ENCODE measurements around the gene HMGB1. TPM values are rescaled to one million over a fixed set of nuclear protein-coding genes. Genes with fewer than 3 reads are reported as not detected.
A peak's percentile ranks its signal among the peaks of the same experiment; 100 is the strongest.

The HMGB1 gene
- total RNA-seq, 1 donor from 2014 or later: 856 TPM

DNA sequence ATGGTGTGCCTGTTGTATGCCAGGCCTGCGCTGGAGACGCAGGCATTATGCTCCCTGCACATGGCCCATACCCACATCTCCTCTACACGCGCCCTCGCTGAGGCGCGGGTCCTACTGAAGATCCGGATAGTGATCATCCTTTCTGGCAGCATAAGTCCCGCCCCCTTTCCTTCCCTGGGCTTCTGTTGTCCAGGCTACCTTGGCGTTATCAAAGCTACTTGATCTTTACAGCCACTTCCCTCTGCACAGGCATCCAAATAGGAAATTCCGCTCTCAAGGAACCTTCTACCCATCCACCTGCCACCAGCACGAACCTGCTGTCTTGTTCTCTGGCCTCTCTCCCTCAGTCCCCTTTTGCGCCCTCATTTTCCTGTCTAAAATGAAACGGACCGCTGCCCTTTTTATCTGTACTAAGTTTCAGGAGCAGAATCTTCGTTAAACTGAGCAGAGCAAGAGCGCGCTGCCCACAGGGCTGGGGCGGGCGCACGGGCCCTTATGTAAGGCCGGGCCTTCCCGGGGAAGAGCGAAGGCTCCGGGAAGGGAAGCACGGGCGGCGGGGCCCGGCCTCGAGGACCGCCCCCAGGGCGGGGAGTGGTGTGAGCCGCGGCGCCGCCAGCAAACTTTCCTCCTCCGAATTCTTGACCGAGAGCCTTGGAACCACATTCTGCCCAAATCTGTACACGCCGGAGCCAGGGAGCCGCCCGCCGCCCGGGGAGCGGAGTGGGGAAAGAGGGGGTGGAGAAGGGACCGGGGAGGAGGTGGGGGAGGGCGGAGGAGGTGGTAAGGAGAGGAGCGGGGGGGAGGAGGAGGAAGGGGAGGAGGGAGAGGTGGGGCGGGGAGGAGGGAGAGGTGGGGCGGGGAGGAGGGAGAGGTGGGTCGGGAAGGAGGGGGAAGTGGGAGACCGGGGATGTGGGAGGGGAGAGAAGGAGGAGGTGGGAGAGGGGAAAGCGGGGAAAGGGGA lies 44.4 kb downstream of the HMGB1 start:
- no peak for DNase-seq (ENCODE audit: low read depth)
- TF ChIP-seq, protein P1, sequence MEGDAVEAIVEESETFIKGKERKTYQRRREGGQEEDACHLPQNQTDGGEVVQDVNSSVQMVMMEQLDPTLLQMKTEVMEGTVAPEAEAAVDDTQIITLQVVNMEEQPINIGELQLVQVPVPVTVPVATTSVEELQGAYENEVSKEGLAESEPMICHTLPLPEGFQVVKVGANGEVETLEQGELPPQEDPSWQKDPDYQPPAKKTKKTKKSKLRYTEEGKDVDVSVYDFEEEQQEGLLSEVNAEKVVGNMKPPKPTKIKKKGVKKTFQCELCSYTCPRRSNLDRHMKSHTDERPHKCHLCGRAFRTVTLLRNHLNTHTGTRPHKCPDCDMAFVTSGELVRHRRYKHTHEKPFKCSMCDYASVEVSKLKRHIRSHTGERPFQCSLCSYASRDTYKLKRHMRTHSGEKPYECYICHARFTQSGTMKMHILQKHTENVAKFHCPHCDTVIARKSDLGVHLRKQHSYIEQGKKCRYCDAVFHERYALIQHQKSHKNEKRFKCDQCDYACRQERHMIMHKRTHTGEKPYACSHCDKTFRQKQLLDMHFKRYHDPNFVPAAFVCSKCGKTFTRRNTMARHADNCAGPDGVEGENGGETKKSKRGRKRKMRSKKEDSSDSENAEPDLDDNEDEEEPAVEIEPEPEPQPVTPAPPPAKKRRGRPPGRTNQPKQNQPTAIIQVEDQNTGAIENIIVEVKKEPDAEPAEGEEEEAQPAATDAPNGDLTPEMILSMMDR (conservative IDR thresholded peaks at IDR 0.05; ENCODE audit: low read depth, low read length): no peak
- H3K4me3 ChIP-seq (ENCODE audit: low read depth, low read length): peak overlapping the region; percentile 63

DNA sequence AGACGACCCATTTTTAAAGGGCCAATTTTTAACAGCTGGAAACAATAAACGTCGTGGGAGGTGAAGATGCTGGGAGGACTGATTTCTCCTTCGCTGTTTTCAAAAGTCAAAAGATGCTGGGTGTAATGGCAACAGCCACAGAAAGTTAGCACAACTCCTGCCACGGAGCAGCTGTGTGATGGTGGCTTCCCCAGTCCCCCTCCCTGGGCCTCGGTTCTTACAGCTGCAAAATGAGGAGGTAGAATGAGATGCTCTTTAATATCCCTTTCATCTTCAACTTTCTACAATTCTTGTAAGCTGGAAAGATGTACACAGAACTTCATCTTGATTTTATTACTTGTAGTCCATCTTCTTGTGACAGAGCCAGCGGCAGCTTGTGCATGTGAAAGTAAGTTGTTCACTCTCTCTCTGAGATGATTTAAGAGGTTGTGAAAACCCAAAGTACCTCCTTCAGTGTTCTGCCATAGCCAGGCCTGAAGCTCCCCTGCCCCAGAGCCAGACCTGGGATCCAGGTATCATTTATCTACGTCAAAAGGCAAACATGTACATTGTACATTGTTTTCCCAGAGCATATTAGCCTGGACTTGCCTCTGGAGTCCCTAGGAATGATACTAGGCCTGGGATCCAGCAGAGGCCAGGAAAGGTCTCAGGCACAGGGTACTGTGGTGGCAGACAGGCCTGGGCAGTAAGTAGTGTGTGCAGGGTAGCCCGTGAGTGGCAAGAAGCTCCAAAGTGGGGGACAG lies 46.8 kb downstream of the HMGB1 start:
- no peak overlapping the region for H3K4me3 ChIP-seq (ENCODE audit: low read depth, low read length)
- DNase-seq (ENCODE audit: low read depth): no peak
- TF ChIP-seq, protein P1 (conservative IDR thresholded peaks at IDR 0.05; ENCODE audit: low read depth, low read length): no peak

DNA sequence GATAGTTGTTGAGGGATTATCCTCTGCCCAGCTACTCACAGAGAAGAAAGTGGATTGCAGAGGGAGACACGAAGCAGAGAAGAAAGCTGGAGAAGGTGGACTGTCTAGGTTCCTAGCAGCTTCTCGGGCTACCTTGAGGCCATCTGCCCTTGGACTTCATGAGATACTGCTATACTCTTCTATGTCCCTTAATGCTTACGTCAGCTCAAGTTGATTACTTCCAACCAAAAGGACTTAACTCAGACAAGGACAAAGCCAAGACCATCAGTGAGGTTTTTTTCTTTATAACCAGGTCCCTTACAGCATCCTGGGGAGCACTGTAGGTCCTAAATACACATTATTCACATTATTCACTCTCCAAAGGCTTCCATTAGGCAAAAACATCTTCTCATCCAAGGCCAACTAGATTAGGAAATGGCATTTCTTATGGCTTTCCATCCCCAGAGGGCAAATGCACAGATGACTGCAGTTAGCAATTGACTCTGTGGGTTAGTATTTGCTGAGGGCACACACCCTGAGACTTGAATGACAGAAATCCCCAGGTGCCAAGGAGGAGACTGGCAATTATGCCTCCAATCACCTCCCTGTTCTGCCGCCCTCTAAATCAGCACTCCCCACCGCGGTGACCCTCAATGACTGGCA lies 47.5 kb downstream of the HMGB1 start:
- H3K4me3 ChIP-seq (ENCODE audit: low read depth, low read length): no peak overlapping the region
- DNase-seq (ENCODE audit: low read depth): no peak
- TF ChIP-seq, protein P1 (conservative IDR thresholded peaks at IDR 0.05; ENCODE audit: low read depth, low read length): no peak

DNA sequence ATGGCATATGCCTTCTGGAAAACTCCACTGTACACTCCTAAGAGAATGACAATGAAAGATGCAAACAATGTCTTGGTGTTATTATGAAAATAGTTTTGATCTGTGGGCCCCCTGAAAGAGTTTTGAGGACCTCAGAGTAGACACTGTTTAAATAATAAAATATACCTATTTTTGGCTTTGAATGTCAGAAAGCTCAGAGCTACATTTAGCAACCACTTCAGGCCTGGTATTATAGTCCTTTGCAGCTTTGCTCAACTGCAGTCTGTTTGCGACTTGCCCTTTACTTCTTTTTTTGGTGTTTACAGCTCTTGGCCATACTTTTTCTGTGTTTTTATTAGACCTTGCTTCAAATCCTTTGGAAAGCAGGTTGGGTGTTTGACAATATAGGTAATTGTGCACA lies 49.3 kb downstream of the HMGB1 start:
- TF ChIP-seq, protein P1 (conservative IDR thresholded peaks at IDR 0.05; ENCODE audit: low read depth, low read length): no peak
- DNase-seq (ENCODE audit: low read depth): no peak
- H3K4me3 ChIP-seq (ENCODE audit: low read depth, low read length): no peak overlapping the region

DNA sequence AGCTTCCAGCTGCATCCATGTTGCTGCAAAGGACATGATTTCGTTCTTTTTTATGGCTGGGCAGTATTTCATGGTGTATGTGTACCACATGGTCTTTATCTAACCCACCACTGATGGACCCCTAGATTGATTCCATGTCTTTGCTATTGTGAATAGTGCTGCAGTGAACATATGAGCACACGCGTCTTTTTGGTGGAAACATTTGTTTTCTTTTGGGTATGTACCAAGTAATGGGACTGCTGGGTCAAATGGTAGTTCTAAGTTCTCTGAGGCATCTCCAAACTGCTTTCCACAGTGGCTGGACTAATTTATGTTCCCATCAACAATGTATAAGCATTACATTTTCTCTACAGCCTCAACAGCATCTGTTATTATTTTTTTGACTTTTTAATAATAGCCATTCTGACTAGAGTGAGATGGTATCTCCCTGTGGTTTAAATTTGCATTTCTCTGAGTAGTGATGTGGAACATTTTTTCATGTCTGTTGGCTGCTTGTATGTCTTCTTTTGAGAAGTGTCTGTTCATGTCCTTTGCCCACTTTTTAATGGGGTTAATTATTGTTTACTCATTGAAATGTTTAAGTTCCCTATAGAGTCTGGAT lies 50.2 kb downstream of the HMGB1 start:
- TF ChIP-seq, protein P1 (conservative IDR thresholded peaks at IDR 0.05; ENCODE audit: low read depth, low read length): no peak
- no peak overlapping the region for H3K4me3 ChIP-seq (ENCODE audit: low read depth, low read length)
- DNase-seq (ENCODE audit: low read depth): no peak

DNA sequence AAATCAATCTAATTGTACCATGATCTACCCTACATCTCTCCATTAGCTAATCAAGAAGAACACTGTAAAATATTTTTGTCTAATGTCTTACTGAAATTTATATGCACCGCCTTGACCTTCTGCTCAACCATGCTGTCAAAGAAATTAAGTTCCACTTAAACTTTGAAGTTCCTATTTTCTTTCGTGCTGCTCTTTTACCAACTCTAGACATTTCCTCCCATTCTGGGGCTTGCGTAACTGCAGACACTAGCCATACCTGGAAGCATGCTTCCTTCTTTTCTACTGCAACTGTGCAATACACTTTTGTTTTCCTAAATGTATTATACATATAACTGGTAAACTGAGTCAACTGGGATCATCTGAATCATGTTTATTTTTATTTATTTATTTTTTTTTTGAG lies 51.9 kb downstream of the HMGB1 start:
- H3K4me3 ChIP-seq (ENCODE audit: low read depth, low read length): no peak overlapping the region
- DNase-seq (ENCODE audit: low read depth): no peak
- TF ChIP-seq, protein P1 (conservative IDR thresholded peaks at IDR 0.05; ENCODE audit: low read depth, low read length): no peak

Data from epithelial cell of proximal tubule (primary cell).